GM19438 (cell line): ENCODE data around the gene CBFB.

ENCODE experiments used
- ATAC-seq: cut with Tn5 transposase; IDR thresholded peaks from one replicate; pipeline ENCODE4 v1.9.1; 2021; ENCODE audit warnings: low read depth; ENCODE audit not compliant: unreplicated experiment

Gene CBFB

GRCh38 chr16:67016143-67016542 is 12.8 kb upstream of the CBFB start:
- ATAC-seq, result no peak

GRCh38 chr16:67016681-67017420 is 12.1 kb upstream of the CBFB start:
- ATAC-seq, result no peak

- ATAC-seq, result no peak
Observed at GRCh38 chr16:67017421-67017750, 11.6 kb upstream of the CBFB start.

GRCh38 chr16:67017810-67018488 is 11.0 kb upstream of the CBFB start:
- peak; percentile 82 for ATAC-seq

GRCh38 chr16:67019171-67019570 is 9.8 kb upstream of the CBFB start:
- ATAC-seq, result no peak

GRCh38 chr16:67021321-67021720 is 7.6 kb upstream of the CBFB start:
- no peak for ATAC-seq

GRCh38 chr16:67022531-67023214 is 6.3 kb upstream of the CBFB start:
- no peak for ATAC-seq

- ATAC-seq, result no peak
Observed at GRCh38 chr16:67023689-67024088, 5.3 kb upstream of the CBFB start.

- no peak for ATAC-seq
Observed at GRCh38 chr16:67024384-67025209, 4.4 kb upstream of the CBFB start.

- ATAC-seq, result no peak
Observed at GRCh38 chr16:67025210-67025550, 3.8 kb upstream of the CBFB start.

GRCh38 chr16:67026570-67026969 is 2.4 kb upstream of the CBFB start:
- no peak for ATAC-seq

- no peak for ATAC-seq
Observed at GRCh38 chr16:67027046-67027445, 1.9 kb upstream of the CBFB start.

- no peak for ATAC-seq
Observed at GRCh38 chr16:67028167-67028695, 718 bp upstream of the CBFB start.

- ATAC-seq, result peak; percentile 35
Observed at GRCh38 chr16:67029254-67030096, 526 bp downstream of the CBFB start.

GRCh38 chr16:67030221-67030962 is 1.4 kb downstream of the CBFB start:
- no peak for ATAC-seq

- ATAC-seq, result no peak
Observed at GRCh38 chr16:67034487-67034886, 5.5 kb downstream of the CBFB start.

- ATAC-seq, result no peak
Observed at GRCh38 chr16:67035364-67035763, 6.4 kb downstream of the CBFB start.

GRCh38 chr16:67036323-67036741 is 7.4 kb downstream of the CBFB start:
- no peak for ATAC-seq
